ENCODE results near the gene KRT28. TPM values are rescaled to one million over a fixed set of nuclear protein-coding genes. Genes with fewer than 3 reads are reported as not detected.

Gene KRT28
- total and polyA plus RNA-seq, 2 donors (not counting 1 experiment from before 2014, with no cell fraction given) = not detected

DNA sequence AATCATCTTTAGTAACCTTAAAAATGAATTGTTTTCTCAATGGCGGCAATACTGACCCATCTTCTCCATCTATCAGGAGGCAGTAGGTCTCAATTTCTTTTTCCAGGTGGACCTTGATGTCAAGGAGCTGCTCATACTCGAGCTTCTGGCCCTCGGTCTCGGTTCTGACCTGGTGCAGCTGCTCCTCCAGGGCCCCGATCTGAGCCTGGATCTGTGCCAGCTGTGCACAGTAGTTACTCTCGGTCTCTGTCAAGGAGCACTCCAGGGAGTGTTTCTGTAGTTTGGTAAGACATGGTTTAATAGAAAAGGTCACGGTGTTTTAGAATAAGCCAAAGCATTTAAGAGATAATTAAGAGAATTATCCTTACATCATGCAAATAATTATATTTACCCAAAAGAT lies 22.3 kb downstream of the KRT28 start:
- no peaks in the 10 kb centered on the region for H3K36me3 ChIP-seq (ENCODE audit: control insufficient read depth, insufficient read depth, low read length)
- no peak overlapping the region for H3K9ac ChIP-seq (ENCODE audit: insufficient read depth, low read length)
- peaks cover 23% of the 10 kb centered on the region for H3K27me3 ChIP-seq (ENCODE audit: control insufficient read depth, insufficient read depth, low read length)
- no peaks in the 10 kb centered on the region for H3K4me1 ChIP-seq (ENCODE audit: control insufficient read depth, extremely low read depth, insufficient read depth, low read length)
- H2AFZ ChIP-seq (ENCODE audit: low read length) = no peak overlapping the region
- no peak overlapping the region for H3K4me3 ChIP-seq (replicated peaks in 1 of 4; ENCODE audit: control extremely low read depth in 1 of 4, insufficient read depth in 1 of 4, low read depth in 3 of 4, low read length in 4 of 4)
- H4K20me1 ChIP-seq (ENCODE audit: control insufficient read depth, extremely low read depth, insufficient read depth, low read length) = no peaks in the 10 kb centered on the region
- TF ChIP-seq EZH2 (IDR thresholded peaks at IDR 0.05; ENCODE audit: low read length, missing control alignments) = no peak
- TF ChIP-seq, protein P1, sequence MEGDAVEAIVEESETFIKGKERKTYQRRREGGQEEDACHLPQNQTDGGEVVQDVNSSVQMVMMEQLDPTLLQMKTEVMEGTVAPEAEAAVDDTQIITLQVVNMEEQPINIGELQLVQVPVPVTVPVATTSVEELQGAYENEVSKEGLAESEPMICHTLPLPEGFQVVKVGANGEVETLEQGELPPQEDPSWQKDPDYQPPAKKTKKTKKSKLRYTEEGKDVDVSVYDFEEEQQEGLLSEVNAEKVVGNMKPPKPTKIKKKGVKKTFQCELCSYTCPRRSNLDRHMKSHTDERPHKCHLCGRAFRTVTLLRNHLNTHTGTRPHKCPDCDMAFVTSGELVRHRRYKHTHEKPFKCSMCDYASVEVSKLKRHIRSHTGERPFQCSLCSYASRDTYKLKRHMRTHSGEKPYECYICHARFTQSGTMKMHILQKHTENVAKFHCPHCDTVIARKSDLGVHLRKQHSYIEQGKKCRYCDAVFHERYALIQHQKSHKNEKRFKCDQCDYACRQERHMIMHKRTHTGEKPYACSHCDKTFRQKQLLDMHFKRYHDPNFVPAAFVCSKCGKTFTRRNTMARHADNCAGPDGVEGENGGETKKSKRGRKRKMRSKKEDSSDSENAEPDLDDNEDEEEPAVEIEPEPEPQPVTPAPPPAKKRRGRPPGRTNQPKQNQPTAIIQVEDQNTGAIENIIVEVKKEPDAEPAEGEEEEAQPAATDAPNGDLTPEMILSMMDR (conservative IDR thresholded peaks at IDR 0.05 in 1 of 2, IDR thresholded peaks at IDR 0.05 in 1 of 2; ENCODE audit: low read depth in 1 of 2, low read length in 2 of 2) = no peak
- DNase-seq (ENCODE audit: low read depth in 2 of 2) = no peak
- H3K27ac ChIP-seq (ENCODE audit: insufficient read depth, low read length) = no peak overlapping the region
- no peaks in the 10 kb centered on the region for H3K9me3 ChIP-seq (ENCODE audit: control insufficient read depth, insufficient read depth, low read depth, low read length)
- no peak overlapping the region for H3K4me2 ChIP-seq (ENCODE audit: extremely low read depth, insufficient read depth, low read length)
- H3K79me2 ChIP-seq (ENCODE audit: control insufficient read depth, insufficient read depth, low read length) = no peaks in the 10 kb centered on the region

DNA sequence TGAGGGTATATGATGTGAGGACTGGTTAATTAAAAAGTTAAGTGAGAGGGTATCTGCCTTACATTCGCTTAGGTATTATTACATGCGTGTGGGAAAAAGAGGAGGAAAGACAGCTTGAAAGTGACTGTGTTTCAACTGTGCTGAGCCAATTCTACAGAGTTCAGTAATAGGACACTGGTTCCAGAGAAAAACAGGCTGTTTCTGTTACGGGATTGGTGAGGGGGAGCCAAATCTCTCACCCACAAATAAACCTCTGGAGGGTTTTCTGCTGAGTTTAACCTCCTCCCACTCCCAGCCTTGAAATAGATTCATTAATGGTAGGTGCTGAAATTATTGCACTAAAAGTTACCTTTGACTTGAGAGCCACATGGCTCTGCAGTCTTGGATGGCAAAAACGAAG lies 23.8 kb downstream of the KRT28 start:
- no peak for DNase-seq (ENCODE audit: low read depth in 2 of 2)
- Histone ChIP-seq H3K4me1 (ENCODE audit: control insufficient read depth, extremely low read depth, insufficient read depth, low read length) (no peaks in the 10 kb centered on the region), H2AFZ (ENCODE audit: low read length) (no peak overlapping the region), H3K27ac (ENCODE audit: insufficient read depth, low read length) (no peak overlapping the region), H3K27me3 (ENCODE audit: control insufficient read depth, insufficient read depth, low read length) (peaks cover 25% of the 10 kb centered on the region), H3K36me3 (ENCODE audit: control insufficient read depth, insufficient read depth, low read length) (no peaks in the 10 kb centered on the region), H3K9me3 (ENCODE audit: control insufficient read depth, insufficient read depth, low read depth, low read length) (no peaks in the 10 kb centered on the region), H4K20me1 (ENCODE audit: control insufficient read depth, extremely low read depth, insufficient read depth, low read length) (no peaks in the 10 kb centered on the region), H3K4me3 (replicated peaks in 1 of 4; ENCODE audit: control extremely low read depth in 1 of 4, insufficient read depth in 1 of 4, low read depth in 3 of 4, low read length in 4 of 4) (no peak overlapping the region), H3K4me2 (ENCODE audit: extremely low read depth, insufficient read depth, low read length) (no peak overlapping the region), H3K79me2 (ENCODE audit: control insufficient read depth, insufficient read depth, low read length) (no peaks in the 10 kb centered on the region), H3K9ac (ENCODE audit: insufficient read depth, low read length) (no peak overlapping the region)
- TF ChIP-seq EZH2 (IDR thresholded peaks at IDR 0.05; ENCODE audit: low read length, missing control alignments) = no peak
- TF ChIP-seq, protein P1 (conservative IDR thresholded peaks at IDR 0.05 in 1 of 2, IDR thresholded peaks at IDR 0.05 in 1 of 2; ENCODE audit: low read depth in 1 of 2, low read length in 2 of 2) = no peak

DNA sequence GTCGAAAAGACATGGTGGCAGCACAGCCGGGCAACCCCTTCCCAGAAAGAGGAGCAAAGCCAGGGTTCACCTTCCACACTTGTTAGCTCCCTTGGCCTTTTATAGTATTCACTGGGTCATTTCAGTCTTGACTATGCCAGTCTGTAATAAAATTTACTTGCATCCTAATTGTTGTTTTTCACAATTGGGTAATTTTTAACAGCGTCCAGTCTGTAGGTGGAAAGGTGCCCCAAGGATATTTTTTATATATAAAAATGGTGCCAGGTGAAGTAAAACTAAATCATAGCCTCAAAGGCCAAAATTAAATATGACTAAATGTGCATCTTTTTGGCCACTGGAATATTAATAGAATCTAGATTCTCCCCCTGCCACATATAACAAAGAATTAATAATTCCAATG lies 27.7 kb downstream of the KRT28 start, which contains the start of gene KRT26:
Gene KRT26, minus strand, starts transcription at position 101 of the 400 bp plus-strand sequence. Its CDS starts 88 bp downstream, at position 13.
- Histone ChIP-seq H3K9ac (ENCODE audit: insufficient read depth, low read length) (no peak within 1 kb of the TSS), H3K4me2 (ENCODE audit: extremely low read depth, insufficient read depth, low read length) (no peak within 1 kb of the TSS), H2AFZ (ENCODE audit: low read length) (no peak within 1 kb of the TSS), H3K36me3 (ENCODE audit: control insufficient read depth, insufficient read depth, low read length) (no peaks in the 10 kb centered on the region), H3K4me1 (ENCODE audit: control insufficient read depth, extremely low read depth, insufficient read depth, low read length) (no peaks in the 10 kb centered on the region), H4K20me1 (ENCODE audit: control insufficient read depth, extremely low read depth, insufficient read depth, low read length) (no peaks in the 10 kb centered on the region), H3K27ac (ENCODE audit: insufficient read depth, low read length) (no peak within 1 kb of the TSS), H3K27me3 (ENCODE audit: control insufficient read depth, insufficient read depth, low read length) (peaks cover 16% of the 10 kb centered on the region), H3K79me2 (ENCODE audit: control insufficient read depth, insufficient read depth, low read length) (no peaks in the 10 kb centered on the region), H3K4me3 (replicated peaks in 1 of 4; ENCODE audit: control extremely low read depth in 1 of 4, insufficient read depth in 1 of 4, low read depth in 3 of 4, low read length in 4 of 4) (no peak within 1 kb of the TSS), H3K9me3 (ENCODE audit: control insufficient read depth, insufficient read depth, low read depth, low read length) (no peaks in the 10 kb centered on the region)
- no peak for DNase-seq (ENCODE audit: low read depth in 2 of 2)
- TF ChIP-seq EZH2 (IDR thresholded peaks at IDR 0.05; ENCODE audit: low read length, missing control alignments) = no peak
- TF ChIP-seq, protein P1 (conservative IDR thresholded peaks at IDR 0.05 in 1 of 2, IDR thresholded peaks at IDR 0.05 in 1 of 2; ENCODE audit: low read depth in 1 of 2, low read length in 2 of 2) = no peak

Measured in fibroblast of lung (primary cell).